Occipital lobe (tissue), 2 donors: ENCODE measurements around the gene MYL7. TPM values are rescaled to one million over a fixed set of nuclear protein-coding genes. Genes with fewer than 3 reads are reported as not detected.

Experiments
- DNase-seq: peaks from one replicate; lab custom pipeline; 2025; lab: John Stamatoyannopoulos, UW
- total RNA-seq: library from RNA; depleted of rRNA; stranded (reverse); fragments of >200 nt; gene quantifications from one replicate; pipeline ENCODE4 v1.2.3, GENCODE V29; 2014

MYL7 gene
- total RNA-seq, 1 donor from 2014 or later = not detected

DNA sequence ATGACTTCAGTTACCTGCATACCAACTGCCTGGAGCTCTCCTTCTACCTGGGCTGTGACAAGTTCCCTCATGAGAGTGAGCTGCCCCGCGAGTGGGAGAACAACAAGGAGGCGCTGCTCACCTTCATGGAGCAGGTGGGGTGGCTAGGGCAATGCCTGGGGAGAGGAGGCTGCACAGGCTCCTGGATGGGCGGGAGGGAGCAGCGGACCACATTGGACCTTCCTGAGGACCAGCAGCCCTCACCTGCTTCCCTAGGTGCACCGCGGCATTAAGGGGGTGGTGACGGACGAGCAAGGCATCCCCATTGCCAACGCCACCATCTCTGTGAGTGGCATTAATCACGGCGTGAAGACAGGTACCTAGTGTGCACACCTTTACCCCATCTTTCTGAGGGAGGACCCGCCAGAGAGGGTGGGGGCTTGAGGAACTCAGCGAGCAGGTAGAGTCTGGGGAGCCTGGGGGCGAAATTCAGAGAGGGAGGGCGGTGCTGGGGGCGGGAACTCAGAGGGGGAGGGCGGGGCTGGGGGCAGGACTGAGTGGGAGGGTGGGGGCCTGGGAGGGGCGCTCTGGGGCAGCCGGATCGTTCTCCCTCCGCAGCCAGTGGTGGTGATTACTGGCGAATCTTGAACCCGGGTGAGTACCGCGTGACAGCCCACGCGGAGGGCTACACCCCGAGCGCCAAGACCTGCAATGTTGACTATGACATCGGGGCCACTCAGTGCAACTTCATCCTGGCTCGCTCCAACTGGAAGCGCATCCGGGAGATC lies 28.0 kb downstream of the MYL7 start:
- DNase-seq = no peak

DNA sequence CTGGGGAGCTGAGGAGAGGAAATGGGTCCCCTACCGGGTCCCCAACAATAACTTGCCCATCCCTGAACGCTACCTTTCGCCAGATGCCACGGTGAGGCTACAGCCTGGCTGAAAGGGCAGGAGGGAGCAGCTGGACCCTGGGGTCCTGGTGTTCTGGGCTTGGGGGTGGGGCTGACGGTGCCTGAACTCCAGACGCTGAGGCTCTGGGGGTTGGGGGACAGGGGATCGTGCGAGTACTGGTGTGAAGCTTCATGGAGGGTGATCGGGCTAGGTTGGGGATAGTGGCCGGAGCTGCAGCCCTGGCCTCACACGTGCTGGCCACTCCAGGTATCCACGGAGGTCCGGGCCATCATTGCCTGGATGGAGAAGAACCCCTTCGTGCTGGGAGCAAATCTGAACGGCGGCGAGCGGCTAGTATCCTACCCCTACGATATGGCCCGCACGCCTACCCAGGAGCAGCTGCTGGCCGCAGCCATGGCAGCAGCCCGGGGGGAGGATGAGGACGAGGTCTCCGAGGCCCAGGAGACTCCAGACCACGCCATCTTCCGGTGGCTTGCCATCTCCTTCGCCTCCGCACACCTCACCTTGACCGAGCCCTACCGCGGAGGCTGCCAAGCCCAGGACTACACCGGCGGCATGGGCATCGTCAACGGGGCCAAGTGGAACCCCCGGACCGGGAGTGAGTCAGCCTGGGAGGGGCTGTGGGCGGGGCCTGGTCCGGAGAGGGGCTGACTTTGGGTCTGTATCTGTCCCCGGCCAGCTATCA lies 28.7 kb downstream of the MYL7 start:
- DNase-seq = no peak

DNA sequence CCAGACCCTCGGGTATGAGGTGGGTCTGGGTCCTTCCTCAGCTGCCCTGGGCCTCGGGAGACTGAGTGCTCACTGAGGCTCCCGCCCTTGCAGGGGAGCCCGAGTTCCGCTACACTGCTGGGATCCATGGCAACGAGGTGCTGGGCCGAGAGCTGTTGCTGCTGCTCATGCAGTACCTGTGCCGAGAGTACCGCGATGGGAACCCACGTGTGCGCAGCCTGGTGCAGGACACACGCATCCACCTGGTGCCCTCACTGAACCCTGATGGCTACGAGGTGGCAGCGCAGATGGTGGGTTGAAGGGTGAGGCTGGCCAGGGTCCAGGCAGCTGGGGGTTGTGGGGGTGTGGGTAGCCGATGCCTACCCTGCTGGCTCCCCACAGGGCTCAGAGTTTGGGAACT lies 29.4 kb downstream of the MYL7 start:
- DNase-seq = no peak

DNA sequence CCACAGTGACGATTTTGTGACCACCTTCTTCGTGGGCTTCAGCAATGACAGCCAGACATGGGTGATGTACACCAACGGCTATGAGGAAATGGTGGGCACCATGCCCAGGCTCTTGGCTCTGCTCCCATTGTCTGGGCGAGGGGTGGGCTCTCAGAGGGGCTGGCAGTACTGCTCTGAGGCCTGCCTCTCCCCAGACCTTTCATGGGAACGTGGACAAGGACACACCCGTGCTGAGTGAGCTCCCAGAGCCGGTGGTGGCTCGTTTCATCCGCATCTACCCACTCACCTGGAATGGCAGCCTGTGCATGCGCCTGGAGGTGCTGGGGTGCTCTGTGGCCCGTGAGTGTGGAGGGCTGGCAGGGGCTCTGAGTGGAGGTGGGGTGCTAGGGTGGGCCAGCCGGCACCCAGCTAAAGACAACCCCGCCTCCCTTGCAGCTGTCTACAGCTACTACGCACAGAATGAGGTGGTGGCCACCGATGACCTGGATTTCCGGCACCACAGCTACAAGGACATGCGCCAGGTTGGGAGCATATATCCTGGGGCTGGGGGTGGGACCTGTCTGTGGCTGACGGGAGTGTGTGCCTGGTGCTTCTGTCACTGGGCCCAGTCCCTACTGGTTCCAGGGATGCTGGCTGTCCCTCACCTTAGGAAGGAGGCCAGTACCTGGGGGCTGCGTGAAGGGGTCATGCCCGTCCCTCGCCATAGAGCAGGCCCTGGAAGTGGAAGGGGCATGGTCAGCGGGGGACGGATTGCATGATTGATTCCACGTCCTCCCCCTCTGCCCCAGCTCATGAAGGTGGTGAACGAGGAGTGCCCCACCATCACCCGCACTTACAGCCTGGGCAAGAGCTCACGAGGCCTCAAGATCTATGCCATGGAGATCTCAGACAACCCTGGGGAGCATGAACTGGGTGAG lies 30.2 kb downstream of the MYL7 start:
- no peak for DNase-seq

- DNase-seq = no peak
Observed at GRCh38 chr7:44109991-44110390, 31.1 kb downstream of the MYL7 start.

DNA sequence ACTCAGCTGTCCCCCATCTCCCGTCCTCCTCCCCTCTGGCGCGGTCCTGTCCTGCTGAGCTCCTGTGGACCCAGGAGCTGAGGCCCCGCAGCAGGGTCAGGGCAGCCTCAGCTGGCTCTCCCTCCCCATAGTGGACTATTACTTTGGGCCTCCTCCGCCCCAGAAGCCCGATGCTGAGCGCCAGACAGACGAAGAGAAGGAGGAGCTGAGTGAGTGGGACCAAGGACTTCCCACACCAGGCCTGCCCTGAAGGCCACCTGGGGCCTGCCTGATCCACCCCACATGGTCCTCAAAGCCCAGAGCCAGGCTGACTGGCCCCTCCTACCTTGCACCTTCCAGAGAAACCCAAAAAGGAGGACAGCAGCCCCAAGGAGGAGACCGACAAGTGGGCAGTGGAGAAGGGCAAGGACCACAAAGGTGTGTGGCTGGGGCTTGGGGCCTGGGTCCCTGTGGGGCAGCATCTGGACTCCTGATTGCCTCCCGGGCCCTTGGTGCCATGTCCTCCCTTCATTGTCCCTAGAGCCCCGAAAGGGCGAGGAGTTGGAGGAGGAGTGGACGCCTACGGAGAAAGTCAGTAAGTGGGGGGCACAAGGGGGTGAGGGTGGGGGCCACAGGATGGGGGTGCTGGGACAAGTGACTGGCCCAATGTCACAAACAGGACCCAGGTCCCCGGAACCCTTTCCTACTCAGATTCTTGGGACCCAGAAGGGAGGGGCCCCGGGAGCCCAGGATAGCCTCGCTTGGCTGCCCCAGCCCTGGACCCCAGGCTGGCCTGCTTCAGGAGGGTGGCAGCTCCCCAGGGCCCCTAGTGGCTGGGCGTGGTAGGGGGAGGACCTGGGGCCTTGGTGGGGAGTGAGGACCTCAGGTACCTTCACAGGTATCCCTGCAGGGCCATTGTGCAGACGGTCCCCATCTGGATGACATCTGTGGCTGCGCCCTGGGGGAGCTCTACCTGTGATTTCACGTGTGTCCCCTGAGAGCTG lies 32.1 kb downstream of the MYL7 start:
- no peak for DNase-seq

- no peak for DNase-seq
Observed at GRCh38 chr7:44107961-44108767, 33.0 kb downstream of the MYL7 start.

DNA sequence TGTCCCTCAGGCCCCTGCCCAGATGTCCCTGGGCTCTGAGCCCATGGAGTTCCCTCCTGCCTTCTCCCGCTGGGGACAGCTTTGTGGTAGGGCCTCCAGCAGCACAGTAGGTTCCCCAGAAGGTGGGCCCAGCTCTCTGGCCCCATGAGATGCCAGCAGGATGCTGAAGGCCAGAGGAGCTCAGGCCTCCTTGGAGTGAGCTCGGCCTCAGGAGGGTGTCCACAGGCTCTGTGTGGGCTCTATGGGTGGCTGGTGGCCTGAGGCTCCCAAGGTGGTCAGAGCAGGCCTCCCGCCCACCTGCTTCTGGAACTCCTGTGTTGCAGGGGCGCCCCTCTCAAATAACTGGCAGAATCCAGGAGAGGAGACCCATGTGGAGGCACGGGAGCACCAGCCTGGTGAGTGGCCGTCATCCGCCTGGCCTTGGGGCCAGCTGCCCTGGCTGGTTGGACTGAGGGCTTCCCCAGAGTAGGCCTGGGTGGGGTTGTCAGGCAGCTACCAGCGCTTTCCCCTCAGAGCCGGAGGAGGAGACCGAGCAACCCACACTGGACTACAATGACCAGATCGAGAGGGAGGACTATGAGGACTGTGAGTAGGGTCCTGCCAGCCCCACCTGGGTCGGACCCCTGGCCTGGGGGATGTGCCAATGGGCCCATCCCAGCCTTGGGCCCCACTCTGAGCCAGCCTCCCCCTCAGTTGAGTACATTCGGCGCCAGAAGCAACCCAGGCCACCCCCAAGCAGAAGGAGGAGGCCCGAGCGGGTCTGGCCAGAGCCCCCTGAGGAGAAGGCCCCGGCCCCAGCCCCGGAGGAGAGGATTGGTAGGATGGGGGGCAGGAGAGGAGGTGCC lies 33.8 kb downstream of the MYL7 start:
- DNase-seq = no peak

DNA sequence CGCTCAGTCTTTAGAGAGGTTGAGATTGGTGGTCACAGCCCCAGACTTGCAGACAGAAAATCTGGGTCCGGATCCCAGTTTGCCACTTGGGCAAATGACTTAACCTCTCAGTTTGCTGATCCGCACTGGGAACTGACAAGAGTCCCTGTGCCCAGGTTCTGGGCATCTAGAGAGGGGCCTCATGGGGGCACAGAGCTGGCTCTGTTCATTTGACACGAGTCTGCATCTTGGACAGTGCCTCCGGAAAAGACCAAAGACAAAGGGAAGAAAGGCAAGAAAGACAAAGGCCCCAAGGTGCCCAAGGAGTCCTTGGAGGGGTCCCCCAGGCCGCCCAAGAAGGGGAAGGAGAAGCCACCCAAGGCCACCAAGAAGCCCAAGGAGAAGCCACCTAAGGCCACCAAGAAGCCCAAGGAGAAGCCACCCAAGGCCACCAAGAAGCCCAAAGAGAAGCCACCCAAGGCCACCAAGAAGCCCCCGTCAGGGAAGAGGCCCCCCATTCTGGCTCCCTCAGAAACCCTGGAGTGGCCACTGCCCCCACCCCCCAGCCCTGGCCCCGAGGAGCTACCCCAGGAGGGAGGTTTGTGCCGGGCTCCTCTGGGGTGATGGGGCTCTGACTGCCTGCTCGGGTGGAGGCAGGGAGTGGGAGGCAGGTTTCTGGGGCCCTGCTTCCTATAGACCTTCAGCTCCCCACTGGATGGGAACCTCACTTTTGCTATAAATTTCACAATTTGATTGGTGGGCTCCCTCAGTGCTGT lies 34.6 kb downstream of the MYL7 start:
- DNase-seq = no peak

DNA sequence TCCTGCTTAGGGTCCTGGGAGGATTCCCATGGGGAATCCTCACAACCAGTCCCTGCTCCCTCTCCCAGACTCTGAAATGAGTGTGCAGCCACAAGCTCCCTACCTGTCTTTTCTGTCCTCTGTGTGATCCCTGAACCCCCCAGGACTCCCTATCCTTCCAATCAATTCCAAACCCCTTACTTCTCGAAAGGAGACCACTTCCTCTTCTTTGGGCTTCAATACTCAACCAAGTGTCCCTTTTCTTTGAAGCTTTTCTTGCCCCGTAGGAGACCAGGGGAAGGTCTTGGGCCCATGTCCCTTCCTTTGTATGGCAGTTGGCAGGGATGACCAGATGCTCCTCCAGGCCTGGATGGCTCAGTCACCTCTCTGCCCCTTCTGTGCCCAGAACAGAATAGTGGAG lies 35.3 kb downstream of the MYL7 start:
- DNase-seq = no peak

- DNase-seq = peak; percentile 17
Observed at GRCh38 chr7:44104860-44105771, 36.0 kb downstream of the MYL7 start.

- DNase-seq = no peak
Observed at GRCh38 chr7:44103923-44104859, 36.9 kb downstream of the MYL7 start, which contains the start of gene AEBP1. AEBP1 (plus strand) TSS chr7:44104345; CDS start chr7:44104666, 321 bp downstream.

DNA sequence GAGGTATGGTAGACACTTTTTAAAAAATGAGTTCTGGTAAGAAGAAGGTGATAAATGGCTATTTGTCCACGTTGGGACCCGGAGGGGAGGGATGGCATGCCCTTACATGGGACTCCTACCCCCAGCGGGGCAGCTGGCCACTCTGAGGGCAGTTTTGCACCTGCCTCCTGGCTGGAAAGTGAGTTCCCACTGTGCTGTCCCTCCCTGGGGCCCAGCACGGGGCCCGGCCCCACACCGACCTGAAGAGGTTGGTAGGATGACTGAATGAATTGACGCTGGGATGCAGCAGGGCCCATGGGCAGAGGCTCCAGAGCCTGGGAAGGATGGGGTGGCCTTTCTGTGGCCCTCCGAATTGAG lies 37.6 kb downstream of the MYL7 start:
- no peak for DNase-seq

- no peak for DNase-seq
Observed at GRCh38 chr7:44102846-44103565, 38.1 kb downstream of the MYL7 start.
